CD4-positive, alpha-beta T cell treated with Interleukin-21 for 1 hour (primary cell): ENCODE measurements around the gene SIX6.
"Not testable (repeated sequence)": the region's sequence is repeated elsewhere in the genome, so short reads cannot be mapped to it uniquely, and the experiment has no call there.

Experiments used
- DNase-seq: peaks from one replicate; pipeline ENCODE4 v3.0.0-alpha.2; 2020

Gene SIX6

DNA sequence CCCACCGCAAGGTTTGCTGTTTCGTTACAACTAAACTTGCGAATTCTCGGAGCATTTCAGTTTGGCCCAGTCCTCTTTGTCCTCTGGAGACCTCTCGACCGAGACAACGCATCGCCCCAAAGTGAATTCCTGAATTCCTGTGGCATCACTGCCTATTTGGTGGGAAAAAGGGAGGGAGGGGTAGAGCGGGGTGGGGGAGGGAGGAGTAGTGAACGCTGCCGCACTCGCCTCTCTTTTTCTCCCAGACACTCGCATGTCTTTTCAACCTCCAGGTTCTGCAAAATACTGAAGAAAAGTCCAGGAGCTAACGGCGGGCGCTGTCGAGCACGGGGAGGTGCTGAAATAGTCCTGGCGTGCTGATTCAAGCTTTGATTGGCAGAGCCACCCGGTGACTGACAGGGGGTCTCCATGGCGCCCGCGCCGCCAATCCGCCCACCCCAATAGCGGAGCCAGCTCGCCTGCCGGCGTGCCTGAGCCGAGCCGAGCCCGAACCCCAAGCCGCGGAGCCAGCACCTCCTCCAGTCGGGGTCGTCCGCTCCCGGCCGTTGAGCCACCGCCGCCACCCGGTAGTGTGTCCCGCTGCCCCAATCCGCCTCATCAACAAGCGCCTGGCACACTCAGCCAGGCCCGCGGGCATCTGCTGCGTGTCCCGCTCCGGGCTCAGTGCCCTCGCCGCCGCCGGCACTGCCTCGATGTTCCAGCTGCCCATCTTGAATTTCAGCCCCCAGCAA lies at the start of gene SIX6:
Gene SIX6, plus strand, starts transcription at position 440 of the 731 bp plus-strand sequence. Its CDS starts 253 bp downstream, at position 693.
- DNase-seq, result no peak

DNA sequence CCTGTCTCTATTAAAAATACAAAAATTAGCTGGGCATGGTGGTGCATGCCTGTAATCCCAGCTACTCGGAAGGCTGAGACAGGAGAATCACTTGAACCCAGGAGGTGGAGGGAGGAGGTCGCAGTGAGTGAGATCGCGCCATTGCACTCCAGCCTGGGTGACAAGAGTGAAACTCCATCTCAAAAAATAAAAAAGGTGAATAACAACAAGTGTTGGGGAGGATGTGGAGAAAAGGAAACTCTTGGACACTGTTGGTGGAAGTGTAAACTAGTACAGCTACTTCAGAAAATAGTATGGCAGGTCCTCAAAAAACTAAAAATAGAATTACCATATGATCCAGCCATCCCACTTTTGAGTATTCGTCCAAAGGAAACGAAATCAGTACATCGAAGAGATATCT lies 28.7 kb upstream of the SIX6 start:
- DNase-seq, result not testable (repeated sequence)

DNA sequence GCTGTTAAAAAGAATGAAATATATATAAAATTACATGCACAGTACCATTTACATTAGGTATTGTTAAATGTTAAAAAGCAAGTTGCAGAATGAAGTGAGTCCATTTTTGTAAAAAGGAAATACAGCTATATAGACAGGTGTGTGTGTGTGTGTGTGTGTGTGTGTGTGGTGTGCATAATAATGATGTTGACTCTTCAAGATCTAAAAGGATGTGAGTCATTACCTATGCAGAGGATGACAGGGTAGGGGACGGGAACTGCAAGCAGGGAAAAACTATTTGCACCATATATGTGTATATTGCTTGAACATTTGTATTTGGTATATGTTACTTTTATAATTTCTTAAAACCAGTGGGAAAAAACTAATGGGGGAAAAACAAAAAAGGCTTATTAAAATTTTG lies 26.2 kb upstream of the SIX6 start:
- no peak for DNase-seq

DNA sequence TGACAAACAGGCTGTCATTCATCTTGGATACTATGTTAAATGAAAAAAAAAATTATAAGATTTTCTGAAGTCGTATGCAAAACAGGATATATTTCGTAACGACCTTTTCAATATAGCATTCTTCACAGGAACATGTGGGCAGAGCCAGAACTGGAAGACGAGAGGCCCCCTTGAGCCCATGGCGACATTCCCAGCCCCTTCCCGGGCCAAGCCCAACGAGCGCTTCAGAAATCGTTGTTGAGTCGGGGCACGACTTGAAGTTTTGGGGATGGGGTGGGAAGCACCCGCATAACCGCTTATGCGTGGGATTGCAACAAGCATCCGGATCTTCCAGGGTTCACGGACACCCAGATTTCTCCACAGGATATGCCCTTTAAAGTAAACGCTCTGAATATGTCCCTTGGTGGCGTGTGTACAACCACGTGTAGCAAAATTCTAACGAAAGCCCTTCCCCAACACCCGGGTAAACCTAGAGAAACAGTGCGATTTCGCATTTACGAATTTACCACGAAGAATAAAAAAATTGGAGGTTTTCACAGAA lies 23.8 kb upstream of the SIX6 start:
- no peak for DNase-seq

DNA sequence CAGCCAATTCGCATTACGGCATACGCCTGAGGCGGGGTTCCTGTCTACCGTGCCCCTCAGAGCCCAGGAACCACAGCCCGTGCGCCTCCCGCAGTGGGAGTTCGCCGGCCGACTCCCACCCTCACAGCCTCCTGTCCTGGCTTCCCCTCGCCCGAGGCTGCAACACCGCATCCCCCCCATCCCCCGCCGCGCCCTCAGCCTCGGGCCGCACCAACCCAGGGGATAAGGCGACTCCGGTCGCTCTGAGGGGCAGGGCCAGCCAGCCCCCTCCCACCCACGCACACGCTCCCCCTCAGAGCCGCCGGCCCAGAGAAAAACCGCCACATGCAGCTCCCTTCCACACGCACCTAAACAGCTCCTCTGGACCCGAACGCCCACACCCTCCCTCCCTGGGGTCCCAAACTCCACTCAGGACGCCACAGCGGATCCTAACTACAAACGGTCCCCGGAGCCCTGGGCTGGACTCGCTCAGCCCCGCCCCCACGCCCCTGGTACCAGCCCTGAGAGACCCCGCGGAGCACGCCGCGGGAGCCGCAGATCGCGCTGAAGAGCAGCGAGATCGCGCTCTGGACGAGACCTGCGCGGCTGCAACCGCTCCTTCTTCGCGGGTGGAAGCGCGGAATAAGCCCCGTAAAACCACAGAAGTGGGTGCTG lies 23.2 kb upstream of the SIX6 start, which contains the start of gene C14orf39:
Gene C14orf39, minus strand, starts transcription at position 466 of the 654 bp plus-strand sequence. CDS start 985 bp downstream, outside the sequence.
- DNase-seq, result no peak

DNA sequence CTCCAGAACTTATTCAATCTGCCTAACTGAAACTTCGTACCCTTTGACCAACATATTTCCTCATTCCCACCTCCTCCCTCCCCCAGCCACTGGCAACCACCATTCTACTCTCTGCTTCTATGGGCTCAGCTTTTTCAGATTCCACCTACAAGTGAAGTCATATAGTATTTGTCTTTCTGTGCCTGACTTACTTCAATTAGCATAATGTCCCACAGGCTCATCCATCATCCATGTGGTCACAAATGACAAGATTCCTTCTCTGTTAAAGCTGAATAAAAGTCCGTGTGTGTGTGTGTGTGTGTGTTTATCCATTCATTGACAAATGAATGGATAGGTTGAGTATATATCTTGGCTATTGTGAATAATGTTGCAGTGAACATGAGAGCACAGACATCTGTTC lies 21.7 kb upstream of the SIX6 start:
- no peak for DNase-seq

DNA sequence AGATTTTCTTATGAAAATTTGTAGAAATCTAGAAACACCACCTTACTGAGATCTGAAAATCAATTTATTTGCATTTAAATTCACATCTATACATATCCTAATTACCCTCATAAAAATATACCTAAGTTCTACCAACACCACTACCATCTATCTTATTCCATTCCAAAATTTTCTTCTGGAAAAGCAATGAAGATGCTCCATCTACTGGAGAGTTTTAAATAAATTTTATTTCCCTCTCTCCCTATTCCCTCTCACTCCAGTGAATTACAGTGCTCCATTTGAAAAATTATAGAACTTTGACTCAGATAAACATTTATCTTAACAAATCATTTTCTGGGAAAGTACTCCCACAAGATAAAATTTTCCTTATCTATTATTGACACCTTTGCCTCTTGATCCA lies 20.8 kb upstream of the SIX6 start:
- no peak for DNase-seq

DNA sequence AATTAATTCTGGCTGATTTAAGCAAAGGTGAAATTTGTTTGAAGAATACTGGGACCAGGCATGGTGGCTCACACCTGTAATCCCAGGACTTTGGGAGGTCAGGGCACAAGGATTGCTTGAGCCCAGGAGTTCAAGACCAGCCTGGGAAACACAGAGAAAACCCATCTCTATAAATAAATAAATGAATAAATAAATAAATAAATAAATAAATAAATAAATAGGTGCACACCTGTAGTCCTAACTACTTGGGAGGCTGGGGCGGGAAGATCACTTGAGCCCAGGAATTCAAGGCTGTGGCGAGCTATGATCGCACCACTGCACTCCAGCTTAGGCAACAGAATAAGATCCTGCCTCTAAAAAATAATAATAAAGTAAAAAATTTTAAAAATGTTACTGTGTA lies 18.7 kb upstream of the SIX6 start:
- no peak for DNase-seq

DNA sequence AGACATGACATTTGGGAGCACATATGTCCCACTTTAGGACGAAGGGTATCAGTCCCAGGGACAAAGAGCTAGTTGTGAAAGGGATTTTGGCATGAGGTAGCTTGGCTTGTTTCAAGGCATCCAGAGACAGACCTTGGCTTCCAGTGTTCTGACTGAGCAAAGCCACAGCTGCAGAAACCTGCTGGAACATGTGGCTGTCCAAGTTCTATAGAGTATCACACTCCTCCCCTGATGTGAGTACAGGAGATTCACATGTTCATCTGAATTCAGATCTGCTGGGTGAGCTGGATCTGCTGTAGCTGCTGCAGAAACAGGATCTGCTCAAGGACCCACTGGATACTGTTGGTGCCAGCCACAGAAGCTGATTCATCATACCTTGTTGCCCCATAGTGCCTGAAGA lies 13.0 kb upstream of the SIX6 start:
- no peak for DNase-seq

DNA sequence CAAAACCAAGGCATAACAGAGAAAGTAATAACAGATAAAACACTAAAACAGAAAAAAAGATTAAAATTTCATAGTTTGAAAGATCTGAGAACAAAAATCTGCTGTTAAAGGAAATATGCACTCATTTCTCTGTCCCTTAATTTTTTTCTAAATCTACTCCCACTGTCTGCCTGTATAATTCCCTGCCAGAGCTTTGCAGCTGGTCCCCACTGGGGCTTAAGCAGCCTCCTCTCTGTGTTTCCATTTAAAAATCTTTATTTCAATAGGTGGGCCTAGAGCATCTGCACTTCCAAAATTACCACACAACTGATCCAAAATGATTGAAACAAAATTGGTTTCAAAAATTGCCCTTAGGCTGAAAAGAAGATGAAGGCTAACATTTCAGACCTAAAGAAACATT lies 6.4 kb upstream of the SIX6 start:
- no peak for DNase-seq

DNA sequence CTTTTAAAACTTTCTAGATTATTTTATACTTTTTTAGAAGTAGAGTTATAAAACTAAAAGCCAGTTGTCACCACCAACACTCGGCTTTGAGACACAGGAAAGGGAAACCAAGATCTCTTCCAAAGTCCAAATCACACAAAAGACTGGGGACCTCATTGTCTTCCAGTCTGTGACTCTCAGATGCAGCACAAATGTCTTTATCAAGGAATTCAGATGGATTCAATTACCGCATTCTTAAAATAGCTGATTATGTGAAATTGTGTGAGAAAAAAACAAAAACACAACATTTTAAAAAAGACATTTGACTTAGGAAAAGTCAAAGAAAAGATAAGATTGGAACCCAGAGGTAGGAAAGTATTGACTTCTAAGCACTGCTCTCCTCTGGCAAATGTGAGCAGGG lies 3.5 kb upstream of the SIX6 start:
- DNase-seq, result no peak

DNA sequence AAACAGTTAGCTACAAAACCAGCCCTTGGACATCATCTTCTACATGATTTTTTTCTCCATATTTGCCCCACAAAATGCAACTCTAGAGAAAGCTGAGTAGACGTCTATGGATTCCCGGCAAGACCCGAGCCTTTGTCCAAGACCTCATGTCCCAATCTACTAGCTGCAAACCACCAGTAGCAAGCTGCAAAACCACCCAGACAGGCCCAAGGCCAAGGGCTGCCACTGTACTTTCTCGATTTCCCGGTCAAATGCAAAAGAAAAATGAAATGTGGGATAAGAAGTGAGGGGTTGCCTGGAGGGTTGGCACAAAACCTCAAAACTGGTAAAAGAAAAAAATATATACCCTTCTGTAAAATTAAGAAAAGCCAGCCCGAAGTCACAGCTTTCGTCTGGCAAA lies 2.9 kb upstream of the SIX6 start:
- DNase-seq, result no peak

DNA sequence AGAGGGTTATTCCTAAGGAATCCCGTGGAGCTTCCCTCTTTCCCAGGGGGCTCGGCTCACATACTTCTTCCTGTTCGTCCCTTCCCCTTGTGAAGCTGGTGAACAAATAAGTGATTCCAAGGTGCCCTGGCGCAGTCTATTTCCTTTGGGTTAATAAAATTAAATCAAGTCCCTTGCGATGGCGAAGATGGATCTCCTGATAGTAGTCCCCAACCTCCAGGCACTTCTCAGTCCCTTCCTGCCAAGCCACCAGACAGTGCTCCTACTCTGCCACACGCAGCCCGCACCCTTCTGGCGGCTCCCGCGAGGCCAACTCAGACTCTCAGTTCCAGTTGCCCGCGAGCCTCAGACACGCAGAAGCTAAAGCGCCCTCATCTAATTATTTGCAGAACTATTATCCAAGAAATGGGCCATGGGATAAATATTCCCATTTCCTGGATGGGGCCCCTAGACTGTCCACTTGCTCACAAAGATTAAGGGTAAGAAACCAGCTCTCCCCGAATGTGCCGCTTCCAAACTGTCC lies 2.4 kb upstream of the SIX6 start:
- DNase-seq, result no peak

DNA sequence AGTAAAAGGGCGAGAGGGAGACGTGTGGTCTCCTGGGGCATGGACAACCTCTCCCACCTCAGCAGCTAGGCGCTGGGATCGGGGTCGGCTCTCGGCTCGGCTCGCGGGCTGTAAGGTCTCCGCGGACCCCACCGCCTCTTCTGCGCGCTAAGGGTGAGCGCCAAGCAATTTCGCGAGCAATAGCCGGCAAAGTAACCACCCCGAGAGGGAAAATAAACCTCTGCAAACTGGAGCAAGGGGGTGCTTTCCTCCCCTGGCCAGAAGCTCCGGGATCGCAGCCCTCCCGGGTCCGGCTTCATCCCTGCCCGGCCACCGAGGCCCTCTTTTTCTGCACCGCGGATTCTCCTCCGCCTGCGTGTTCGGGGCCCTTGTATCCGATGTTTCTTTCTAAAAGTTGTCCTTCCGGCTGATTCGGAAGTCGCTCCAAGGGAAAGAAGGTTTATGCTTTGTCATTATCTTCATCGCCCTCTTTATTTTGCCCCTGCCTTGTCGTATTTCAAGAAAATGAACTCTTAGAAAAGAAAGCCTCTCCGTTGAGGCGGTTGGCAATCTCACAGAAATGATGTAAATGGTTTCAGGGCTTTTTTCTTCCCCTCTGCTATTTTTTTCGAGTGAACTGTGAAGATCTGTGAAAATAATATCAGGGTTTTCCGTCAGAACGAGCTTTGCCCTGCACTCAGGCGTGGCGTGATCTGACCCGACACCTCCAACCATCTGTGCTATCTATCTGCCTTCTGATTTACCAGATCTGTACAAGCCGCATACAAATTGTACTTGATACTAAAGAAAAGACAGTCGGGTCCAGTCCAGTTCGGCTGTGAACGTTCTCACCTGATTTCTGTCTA lies 1.7 kb upstream of the SIX6 start:
- no peak for DNase-seq

DNA sequence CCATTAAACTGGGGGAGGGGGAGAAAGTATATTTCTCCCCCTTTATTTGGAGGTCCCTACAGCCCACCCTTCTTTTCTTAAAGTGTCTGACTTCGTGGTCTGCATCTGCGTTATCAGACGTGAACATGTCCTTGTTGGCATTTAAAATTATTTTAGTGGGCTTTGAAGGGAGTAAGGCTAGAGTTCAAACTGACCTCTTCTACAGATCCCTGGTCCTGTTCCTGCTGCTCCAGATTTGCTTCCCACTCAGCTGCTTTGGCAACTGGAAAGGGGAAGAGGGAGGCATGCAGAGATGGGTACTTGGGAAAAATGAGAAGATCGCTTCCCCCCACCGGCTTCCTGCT lies 611 bp upstream of the SIX6 start:
- DNase-seq, result no peak

DNA sequence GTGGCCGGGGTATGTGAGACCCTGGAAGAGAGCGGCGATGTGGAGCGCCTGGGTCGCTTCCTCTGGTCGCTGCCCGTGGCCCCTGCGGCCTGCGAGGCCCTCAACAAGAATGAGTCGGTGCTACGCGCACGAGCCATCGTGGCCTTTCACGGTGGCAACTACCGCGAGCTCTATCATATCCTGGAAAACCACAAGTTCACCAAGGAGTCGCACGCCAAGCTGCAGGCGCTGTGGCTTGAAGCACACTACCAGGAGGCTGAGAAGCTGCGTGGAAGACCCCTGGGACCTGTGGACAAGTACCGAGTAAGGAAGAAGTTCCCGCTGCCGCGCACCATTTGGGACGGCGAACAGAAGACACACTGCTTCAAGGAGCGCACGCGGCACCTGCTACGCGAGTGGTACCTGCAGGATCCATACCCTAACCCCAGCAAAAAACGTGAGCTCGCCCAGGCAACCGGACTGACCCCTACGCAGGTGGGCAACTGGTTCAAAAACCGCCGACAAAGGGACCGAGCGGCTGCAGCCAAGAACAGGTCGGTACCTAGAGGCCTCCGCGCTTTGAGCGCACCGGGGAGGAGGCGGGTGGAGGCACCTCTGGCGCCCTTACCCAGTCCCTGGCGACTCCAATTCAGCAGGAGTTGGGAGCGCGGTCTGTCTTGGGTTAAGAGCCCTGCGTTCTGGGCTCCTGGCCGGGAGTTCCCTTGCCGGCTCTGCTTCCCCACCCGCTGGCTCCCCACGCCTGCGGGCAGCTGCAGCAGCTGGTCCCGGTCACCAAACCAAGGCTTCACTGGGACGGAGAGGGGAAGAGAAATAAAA lies 700 bp downstream of the SIX6 start:
- DNase-seq, result no peak

DNA sequence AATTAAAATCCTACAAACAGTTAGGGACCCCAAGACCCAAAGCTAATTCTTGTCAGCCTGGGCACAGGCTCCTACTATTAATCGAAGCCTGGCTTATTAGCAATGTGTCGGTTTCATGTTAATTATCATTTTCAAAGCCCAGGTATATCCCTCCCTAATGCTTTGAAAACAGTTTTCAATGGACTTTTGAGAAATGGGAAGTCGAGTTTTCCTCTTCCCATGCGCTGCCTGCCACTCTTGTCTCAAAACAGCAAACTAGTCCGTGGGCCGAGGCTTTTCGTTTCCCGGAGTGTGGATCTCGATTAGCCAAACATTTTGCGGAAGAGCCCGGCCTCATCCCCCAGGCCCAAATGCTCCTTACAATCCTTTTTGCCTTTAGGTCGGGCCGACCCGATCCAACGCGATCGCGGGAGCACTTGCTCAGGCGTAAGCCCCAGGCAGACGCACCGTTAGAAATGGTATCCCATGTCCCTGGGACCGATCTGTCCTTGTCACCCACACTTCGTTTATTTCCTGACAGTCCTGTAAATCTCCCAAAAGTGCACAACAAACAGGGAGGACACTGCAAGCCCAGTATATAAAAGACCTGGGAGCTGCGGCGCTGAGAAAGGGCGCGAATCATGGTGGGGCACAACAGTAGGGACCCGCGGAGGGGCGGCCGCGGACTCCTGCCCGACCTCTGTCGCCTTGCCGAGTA lies 1.5 kb downstream of the SIX6 start:
- no peak for DNase-seq

DNA sequence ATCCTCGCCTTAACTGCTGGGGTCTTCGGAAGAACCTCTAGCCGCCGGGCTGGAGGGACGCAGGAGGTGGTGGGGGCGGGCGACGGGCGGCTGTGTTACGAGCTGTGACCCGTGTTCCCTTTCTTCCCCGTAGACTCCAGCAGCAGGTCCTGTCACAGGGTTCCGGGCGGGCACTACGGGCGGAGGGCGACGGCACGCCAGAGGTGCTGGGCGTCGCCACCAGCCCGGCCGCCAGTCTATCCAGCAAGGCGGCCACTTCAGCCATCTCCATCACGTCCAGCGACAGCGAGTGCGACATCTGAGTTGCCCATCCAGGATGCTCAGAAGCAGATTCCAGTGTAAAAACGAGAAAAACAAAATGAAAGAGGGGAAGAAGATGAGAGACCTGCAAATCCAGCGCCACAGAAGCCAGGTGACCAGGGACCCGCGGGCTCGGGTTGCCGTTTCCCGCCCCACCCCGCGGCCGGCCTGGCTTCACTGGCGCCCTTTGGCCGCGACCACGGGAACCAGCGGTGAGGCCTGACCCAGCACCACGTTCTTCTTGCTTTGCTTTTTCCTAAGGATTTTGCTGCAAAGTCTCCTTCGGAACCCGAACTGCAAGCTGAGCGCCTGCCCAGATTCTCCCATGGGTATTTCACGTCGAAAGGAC lies 2.1 kb downstream of the SIX6 start:
- no peak for DNase-seq

DNA sequence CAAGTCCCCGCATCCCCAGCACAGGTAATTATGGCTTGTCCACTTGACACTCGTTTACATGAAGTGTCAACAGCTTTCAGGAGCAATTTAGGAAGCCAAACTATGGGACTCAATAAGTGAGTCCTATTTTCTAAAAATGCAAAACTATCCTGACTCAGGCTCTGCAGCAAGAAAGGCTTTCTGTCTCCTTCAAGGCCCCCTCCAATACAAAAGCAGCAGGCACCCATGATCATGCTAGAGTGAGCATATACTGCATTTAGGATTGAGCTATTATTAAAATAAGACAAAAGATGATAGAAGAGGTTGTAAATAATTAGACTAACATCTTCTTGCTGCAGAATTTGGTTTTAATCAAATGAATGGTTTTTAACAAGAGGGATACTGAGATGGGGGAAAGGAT lies 3.2 kb downstream of the SIX6 start:
- DNase-seq, result no peak

DNA sequence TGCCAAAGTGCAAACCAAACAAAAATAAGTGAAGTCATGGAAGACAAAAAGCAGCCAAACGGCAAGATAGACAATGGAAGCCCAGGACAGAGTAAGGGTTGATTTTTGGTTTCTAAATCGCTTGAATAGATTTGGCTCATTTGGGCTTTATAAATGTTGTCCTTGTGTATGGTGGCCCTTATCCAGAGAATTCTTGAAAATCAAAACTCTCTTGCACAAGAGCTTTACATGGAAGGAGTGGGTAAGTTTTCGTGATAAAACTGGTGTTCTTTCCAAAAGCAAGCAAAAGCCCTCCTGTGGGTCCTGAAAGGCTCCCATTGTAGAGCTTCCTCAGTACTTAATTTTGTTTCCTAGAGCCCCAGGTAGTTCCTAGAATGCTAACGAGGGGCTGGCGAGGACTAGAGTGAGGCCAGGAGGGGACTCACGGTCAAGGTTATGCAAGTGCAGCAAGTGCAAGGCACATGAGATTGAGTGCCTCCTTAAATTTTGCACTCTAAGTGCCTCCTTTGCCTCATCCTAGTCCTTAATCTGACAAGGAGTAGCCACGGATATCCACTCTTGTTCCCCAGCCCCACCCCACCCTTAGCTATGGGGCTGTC lies 4.1 kb downstream of the SIX6 start:
- no peak for DNase-seq

DNA sequence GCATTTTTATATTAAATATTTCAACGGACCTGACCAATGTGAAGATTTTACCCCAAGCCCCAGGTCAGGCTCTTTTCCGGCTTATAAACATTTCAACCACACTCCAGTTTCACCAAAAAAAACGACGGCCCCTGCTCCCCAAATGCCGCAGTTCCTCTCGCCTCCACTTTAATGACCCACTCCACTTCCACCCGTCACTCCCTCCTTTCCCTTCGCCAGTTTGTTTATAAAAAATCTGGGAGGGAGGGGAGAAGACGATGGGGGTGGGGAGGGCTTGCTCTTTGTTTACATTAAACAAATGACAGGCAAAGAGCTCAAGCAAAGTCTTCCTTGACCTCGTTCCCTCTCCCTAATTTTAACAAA lies 5.4 kb downstream of the SIX6 start:
- DNase-seq, result no peak
